H9 (cell line): ENCODE measurements around the gene NT5C1B. TPM values are rescaled to one million over a fixed set of nuclear protein-coding genes. Genes with fewer than 3 reads are reported as not detected.

Source experiments
- DNase-seq: peaks from one replicate; pipeline ENCODE4 v3.0.0-alpha.2; 2017
- H2AFZ ChIP-seq: one replicate; pipeline ENCODE4 v1.6.1; 2013; ENCODE audit warnings: mild to moderate bottlenecking, low read length, control low read depth, moderate library complexity
- H2AK5ac ChIP-seq: 2 replicates; pipeline ENCODE4 v1.6.1; 2013; ENCODE audit warnings: low read length, control low read depth, mixed read lengths; ENCODE audit not compliant: insufficient read length
- H2BK120ac ChIP-seq: one replicate; pipeline ENCODE4 v1.6.1; 2013; ENCODE audit warnings: low read depth, mild to moderate bottlenecking, low read length, control low read depth, inconsistent platforms; ENCODE audit not compliant: poor library complexity, severe bottlenecking
- H2BK12ac ChIP-seq: 2 replicates; pipeline ENCODE4 v1.6.1; 2013; ENCODE audit warnings: low read length, control low read depth, mixed read lengths, low read depth; ENCODE audit not compliant: insufficient read length
- H2BK15ac ChIP-seq: 2 replicates; pipeline ENCODE4 v1.6.1; 2013; ENCODE audit warnings: low read depth, low read length, control low read depth
- H2BK20ac ChIP-seq: one replicate; pipeline ENCODE4 v1.6.1; 2013; ENCODE audit warnings: low read depth, mild to moderate bottlenecking, low read length, control low read depth, inconsistent platforms; ENCODE audit not compliant: poor library complexity, severe bottlenecking
- H2BK5ac ChIP-seq: 2 replicates; pipeline ENCODE4 v1.6.1; 2013; ENCODE audit warnings: low read length, control low read depth, mixed read lengths; ENCODE audit not compliant: insufficient read length
- H3K14ac ChIP-seq: 2 replicates; pipeline ENCODE4 v1.6.1; 2013; ENCODE audit warnings: low read length, control low read depth; ENCODE audit not compliant: insufficient read depth
- H3K18ac ChIP-seq: 2 replicates; pipeline ENCODE4 v1.6.1; 2013; ENCODE audit warnings: low read depth, mild to moderate bottlenecking, mixed read lengths, low read length, control low read depth; ENCODE audit not compliant: insufficient read length
- H3K23ac ChIP-seq: 2 replicates; pipeline ENCODE4 v1.6.1; 2013; ENCODE audit warnings: low read length, control low read depth, mixed read lengths, low read depth; ENCODE audit not compliant: insufficient read length
- H3K23me2 ChIP-seq: 2 replicates; pipeline ENCODE4 v1.6.1; 2013; ENCODE audit warnings: low read depth, mild to moderate bottlenecking, mixed read lengths, low read length, control low read depth; ENCODE audit not compliant: insufficient read length, poor library complexity, severe bottlenecking
- H3K27ac ChIP-seq: 2 replicates; pipeline ENCODE4 v1.5.1; 2013; ENCODE audit warnings: low read length, control low read depth, mixed read lengths, low read depth; ENCODE audit not compliant: insufficient read length
- H3K27me3 ChIP-seq: 2 replicates; pipeline ENCODE4 v1.6.1; 2013; ENCODE audit warnings: low read length, control low read depth, inconsistent platforms; ENCODE audit not compliant: insufficient read depth
- H3K4ac ChIP-seq: 2 replicates; pipeline ENCODE4 v1.6.1; 2013; ENCODE audit warnings: low read depth, mild to moderate bottlenecking, control low read depth, inconsistent platforms, low read length, moderate library complexity
- H3K4me1 ChIP-seq: 2 replicates; pipeline ENCODE4 v1.6.1; 2013; ENCODE audit warnings: low read length, control low read depth, inconsistent platforms; ENCODE audit not compliant: insufficient read depth
- H3K4me2 ChIP-seq: 2 replicates; pipeline ENCODE4 v1.6.1; 2013; ENCODE audit warnings: low read length, control low read depth, mixed read lengths; ENCODE audit not compliant: insufficient read length, insufficient read depth
- H3K56ac ChIP-seq: 2 replicates; pipeline ENCODE4 v1.6.1; 2013; ENCODE audit warnings: low read depth, mild to moderate bottlenecking, mixed read lengths, low read length, control low read depth; ENCODE audit not compliant: insufficient read length
- H3K79me1 ChIP-seq: 2 replicates; pipeline ENCODE4 v1.6.1; 2013; ENCODE audit warnings: low read depth, mild to moderate bottlenecking, moderate library complexity, low read length, control low read depth, inconsistent platforms; ENCODE audit not compliant: insufficient read depth, poor library complexity, severe bottlenecking
- H3K79me2 ChIP-seq: 2 replicates; pipeline ENCODE4 v1.6.1; 2013; ENCODE audit warnings: low read length, control low read depth, inconsistent platforms; ENCODE audit not compliant: insufficient read depth
- H3K9ac ChIP-seq: 2 replicates; pipeline ENCODE4 v1.6.1; 2013; ENCODE audit warnings: low read length, control low read depth, mixed read lengths; ENCODE audit not compliant: insufficient read length; ENCODE audit errors: extremely low read depth
- H3K9me3 ChIP-seq: one replicate; pipeline ENCODE4 v1.6.1; 2013; ENCODE audit warnings: low read depth, low read length, inconsistent platforms; ENCODE audit not compliant: control insufficient read depth
- H3T11ph ChIP-seq: one replicate; pipeline ENCODE4 v1.6.1; 2013; ENCODE audit warnings: mild to moderate bottlenecking, low read length, control low read depth, inconsistent platforms
- H4K20me1 ChIP-seq: one replicate; pipeline ENCODE4 v1.6.1; 2013; ENCODE audit not compliant: control insufficient read depth, insufficient read length, insufficient read depth
- H4K5ac ChIP-seq: 2 replicates; pipeline ENCODE4 v1.6.1; 2013; ENCODE audit warnings: low read depth, mild to moderate bottlenecking, mixed read lengths, low read length, control low read depth; ENCODE audit not compliant: insufficient read length
- H4K8ac ChIP-seq: replicated peaks from 2 replicates; pipeline ENCODE4 v1.6.1; 2013; ENCODE audit warnings: low read length, control low read depth, mixed read lengths, low read depth; ENCODE audit not compliant: insufficient read length
- H4K91ac ChIP-seq: 2 replicates; pipeline ENCODE4 v1.6.1; 2013; ENCODE audit warnings: low read depth, mild to moderate bottlenecking, moderate library complexity, mixed read lengths, low read length, control low read depth; ENCODE audit not compliant: insufficient read length
- H3K27ac Mint-ChIP-seq, 3 experiments: 2 replicates in 2 of 3; 3 replicates in 1 of 3; pipeline ENCODE4 v1.8.0; 2020 to 2021; ENCODE audit warnings: mixed read lengths in 3 of 3, mild to moderate bottlenecking in 1 of 3, moderate library complexity in 1 of 3
- H3K27me3 Mint-ChIP-seq: 2 replicates; pipeline ENCODE4 v1.8.0; 2021; ENCODE audit warnings: low read depth, mild to moderate bottlenecking, moderate library complexity, mixed read lengths
- H3K36me3 Mint-ChIP-seq, 3 experiments: 2 replicates in 2 of 3; 3 replicates in 1 of 3; pipeline ENCODE4 v1.8.0; 2020 to 2021; ENCODE audit warnings: low read depth in 3 of 3, mixed read lengths in 3 of 3; ENCODE audit not compliant: insufficient read depth in 1 of 3
- H3K4me1 Mint-ChIP-seq, 2 experiments: 2 replicates each; pipeline ENCODE4 v1.8.0; 2020; ENCODE audit warnings: mixed read lengths in 2 of 2
- H3K4me3 Mint-ChIP-seq, 2 experiments: 2 replicates in 1 of 2; 3 replicates in 1 of 2; pipeline ENCODE4 v1.8.0; 2020 to 2021; ENCODE audit warnings: mild to moderate bottlenecking in 2 of 2, mixed read lengths in 2 of 2, moderate library complexity in 1 of 2
- H3K9me3 Mint-ChIP-seq, 2 experiments: 2 replicates in 1 of 2; 3 replicates in 1 of 2; pipeline ENCODE4 v1.8.0; 2020; ENCODE audit warnings: mild to moderate bottlenecking in 2 of 2, mixed read lengths in 2 of 2, moderate library complexity in 1 of 2
- CTCF ChIP-seq: fragments of 200-600 bp; sonication (generic); conservative IDR thresholded peaks from 3 replicates; pipeline ENCODE4 v1.8.0; 2021; ENCODE audit warnings: antibody characterized with exemption, mild to moderate bottlenecking
- WGBS: extraction: QIAGEN DNeasy Blood & Tissue Kit; methylation state at CpG from one replicate; pipeline ENCODE4 v1.1.7; 2013; ENCODE audit warnings: missing lambda C conversion rate, low lambda C conversion rate, mixed read lengths; ENCODE audit not compliant: insufficient read length; ENCODE audit errors: extremely low coverage; 5-methylcytosine and 5-hydroxymethylcytosine counted together
- total RNA-seq: library from RNA; stranded (reverse); gene quantifications from 2 replicates; pipeline ENCODE4 v1.2.1, GENCODE V29; 2021

NT5C1B gene
- total RNA-seq, 1 experiment from 2014 or later, result not detected

GRCh38 chr2:18592372-18592771, 3.0 kb upstream of the NT5C1B start:
- H4K8ac ChIP-seq, result no peak overlapping the region
- no peak overlapping the region for H3K9ac ChIP-seq
- no peaks in the 10 kb centered on the region for H3K9me3 Mint-ChIP-seq

More at GRCh38 chr2:18592372-18592771, 3.0 kb upstream of the NT5C1B start:
- H3K4me1 ChIP-seq, result no peaks in the 10 kb centered on the region
- no peak overlapping the region for H3K4me2 ChIP-seq
- no peaks in the 10 kb centered on the region for H3K23me2 ChIP-seq
- no peak overlapping the region for H4K91ac ChIP-seq
- no peak overlapping the region for H2BK120ac ChIP-seq
- no peak overlapping the region for H2AFZ ChIP-seq
- H3K27ac ChIP-seq, result no peak overlapping the region
- no peak overlapping the region for H3K4me3 Mint-ChIP-seq
- no peak overlapping the region for H3K56ac ChIP-seq
- DNase-seq, result no peak
- no peak overlapping the region for H2AK5ac ChIP-seq
- H3K27me3 Mint-ChIP-seq, result no peaks in the 10 kb centered on the region
- H3T11ph ChIP-seq, result no peak overlapping the region
- peaks cover 0 to 3% of the 10 kb centered on the region in 2 experiments; a peak in 1 of 4 replicates for H3K4me1 Mint-ChIP-seq
- H2BK20ac ChIP-seq, result no peak overlapping the region
- H3K27ac Mint-ChIP-seq, result no peak overlapping the region
- no peak overlapping the region for H3K18ac ChIP-seq
- no peak overlapping the region for H2BK5ac ChIP-seq
- WGBS, result no CpG with 5 or more reads among the region's 2 CpGs
- no peak overlapping the region for H3K23ac ChIP-seq
- H3K27me3 ChIP-seq, result no peaks in the 10 kb centered on the region
- no peaks in the 10 kb centered on the region for H3K79me2 ChIP-seq
- H3K4ac ChIP-seq, result no peak overlapping the region
- H3K79me1 ChIP-seq, result no peaks in the 10 kb centered on the region
- no peaks in the 10 kb centered on the region for H4K20me1 ChIP-seq
- no peak for TF ChIP-seq CTCF
- no peaks in the 10 kb centered on the region for H3K36me3 Mint-ChIP-seq
- no peaks in the 10 kb centered on the region for H3K9me3 ChIP-seq
- no peak overlapping the region for H4K5ac ChIP-seq
- H3K14ac ChIP-seq, result no peak overlapping the region
- H2BK15ac ChIP-seq, result no peak overlapping the region
- no peak overlapping the region for H2BK12ac ChIP-seq
